Measurements from ENCODE around the gene NMNAT1.
"Not testable (repeated sequence)": the region's sequence is repeated elsewhere in the genome, so short reads cannot be mapped to it uniquely, and the experiment has no call there.

NMNAT1 gene

DNA sequence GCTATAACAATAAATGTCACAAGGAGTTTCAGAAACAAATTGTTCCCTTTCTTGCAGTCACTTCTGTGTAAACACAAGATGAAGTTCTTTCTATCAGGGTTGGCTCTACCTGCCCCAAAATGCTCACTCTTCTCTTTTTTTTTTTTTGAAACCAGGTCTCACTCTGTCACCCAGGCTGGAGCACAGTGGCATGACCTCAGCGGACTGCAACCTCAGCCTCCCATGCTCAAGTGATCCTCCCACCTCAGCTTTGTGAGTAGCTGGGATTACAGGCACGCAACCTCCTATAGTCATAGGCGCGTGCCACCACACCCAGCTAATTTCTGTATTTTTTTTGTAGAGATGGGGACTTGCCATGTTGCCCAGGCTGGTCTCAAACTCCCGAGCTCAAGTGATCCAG lies 22.7 kb upstream of the NMNAT1 start:
- no peak for DNase-seq (ENCODE audit: low read depth in 2 of 2)

DNA sequence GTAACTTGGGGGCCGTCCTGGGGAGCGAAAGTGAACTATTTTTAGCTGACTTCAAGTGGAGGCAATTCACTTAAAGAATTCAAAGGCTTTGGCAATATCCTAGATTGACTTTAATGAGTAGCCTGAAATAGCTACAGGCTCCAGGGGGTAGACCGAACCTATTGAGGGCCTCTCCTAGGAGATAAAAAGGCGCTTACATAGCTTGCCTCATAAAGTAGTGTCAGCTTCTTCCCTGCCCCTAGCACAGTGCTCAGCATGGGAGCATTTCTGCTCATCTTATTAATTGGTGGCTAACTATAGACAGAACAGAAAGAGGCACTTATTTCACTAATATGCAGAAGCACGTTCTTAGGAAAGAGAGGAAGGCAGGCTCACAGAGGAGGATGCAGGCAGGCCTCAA lies 20.9 kb upstream of the NMNAT1 start:
- no peak for DNase-seq (ENCODE audit: low read depth in 2 of 2)

DNA sequence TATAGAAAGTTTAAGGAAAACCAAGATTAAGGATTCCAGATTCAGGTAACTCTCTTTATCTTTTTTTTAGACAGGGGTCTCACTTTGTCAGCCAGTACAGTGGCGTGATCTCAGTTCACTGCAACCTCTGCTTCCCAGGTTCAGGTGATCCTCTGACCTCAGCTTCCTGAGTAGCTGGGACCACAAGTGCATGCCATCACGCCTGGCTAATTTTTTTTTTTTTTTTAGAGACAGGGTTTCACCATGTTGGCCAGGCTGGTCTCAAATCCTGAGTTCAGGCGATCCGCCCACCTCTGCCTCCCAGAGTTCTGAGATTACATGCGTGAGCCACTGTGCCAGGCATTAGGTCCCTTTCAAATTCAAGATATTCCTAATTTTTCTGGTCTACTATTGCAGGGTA lies 16.0 kb upstream of the NMNAT1 start:
- DNase-seq (ENCODE audit: low read depth in 2 of 2) = no peak

DNA sequence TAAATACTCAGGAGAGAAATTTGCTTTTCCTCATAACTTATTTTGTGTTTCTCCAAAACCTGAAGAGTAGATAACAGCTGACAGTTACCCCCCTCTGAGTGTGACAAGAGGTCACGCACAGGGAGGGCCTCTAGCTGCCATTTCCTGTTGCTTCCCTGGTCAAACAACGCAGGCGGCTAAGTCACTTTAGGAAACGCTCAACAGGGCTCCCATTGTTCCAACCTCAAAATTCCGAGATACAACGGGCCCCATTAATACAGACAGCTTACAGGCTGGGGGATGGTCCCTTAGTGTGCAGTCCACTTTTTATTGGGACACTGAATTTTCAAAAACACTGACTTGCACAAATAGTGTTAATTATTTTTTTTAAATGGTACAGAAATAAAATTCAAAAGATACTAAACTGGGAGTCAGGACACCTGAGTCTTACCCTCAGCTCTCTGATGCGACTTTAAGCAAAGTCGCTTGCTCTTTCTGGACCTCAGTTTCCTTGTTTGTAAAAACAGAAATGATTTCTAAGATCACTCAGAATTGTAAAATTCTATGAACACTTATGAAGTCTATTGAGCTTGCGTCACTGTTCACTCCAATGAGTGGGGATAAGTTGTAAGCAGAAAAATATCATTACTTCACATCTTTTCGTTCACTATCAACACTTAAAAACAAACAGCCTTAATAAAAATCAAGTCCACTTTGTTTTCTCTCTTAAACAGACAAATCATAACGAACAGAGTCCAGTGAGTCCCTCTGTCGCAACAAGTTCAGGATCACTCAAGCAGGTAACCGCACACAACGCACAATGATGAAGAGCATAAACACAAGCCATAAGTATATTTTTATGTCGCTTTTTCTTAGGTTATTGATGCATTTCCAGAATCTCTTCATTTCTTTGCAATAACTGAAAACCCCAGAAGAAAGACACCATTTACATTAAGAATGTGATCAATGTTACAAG lies 13.6 kb upstream of the NMNAT1 start:
- no peak for DNase-seq (ENCODE audit: low read depth in 2 of 2)

DNA sequence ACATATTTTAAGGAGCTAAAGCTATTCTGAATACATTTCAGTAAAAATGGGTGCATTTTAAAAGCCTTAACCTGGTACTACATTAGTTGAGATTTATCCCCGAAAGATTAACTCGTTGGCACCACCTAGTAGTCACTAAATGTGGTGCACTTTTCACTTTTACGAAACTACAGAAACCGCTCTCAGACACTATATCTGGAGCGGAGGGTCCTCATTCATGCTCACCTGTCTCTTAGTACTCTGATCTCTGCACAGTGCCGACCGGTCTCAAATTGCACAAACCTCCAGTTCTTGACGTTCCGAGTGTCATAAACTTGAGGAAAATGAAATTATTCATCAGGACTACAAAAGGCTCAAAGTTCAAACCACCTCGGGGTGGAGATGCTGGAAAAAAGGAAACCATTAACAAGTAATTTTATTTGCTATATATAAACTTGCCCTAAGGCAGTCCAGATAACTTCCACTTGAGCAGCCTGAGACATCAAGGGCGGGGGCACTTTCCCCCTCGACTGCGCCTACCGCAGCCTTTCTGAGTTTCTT lies 806 bp upstream of the NMNAT1 start:
- DNase-seq (ENCODE audit: low read depth in 2 of 2) = peak; percentile 27 to 30

DNA sequence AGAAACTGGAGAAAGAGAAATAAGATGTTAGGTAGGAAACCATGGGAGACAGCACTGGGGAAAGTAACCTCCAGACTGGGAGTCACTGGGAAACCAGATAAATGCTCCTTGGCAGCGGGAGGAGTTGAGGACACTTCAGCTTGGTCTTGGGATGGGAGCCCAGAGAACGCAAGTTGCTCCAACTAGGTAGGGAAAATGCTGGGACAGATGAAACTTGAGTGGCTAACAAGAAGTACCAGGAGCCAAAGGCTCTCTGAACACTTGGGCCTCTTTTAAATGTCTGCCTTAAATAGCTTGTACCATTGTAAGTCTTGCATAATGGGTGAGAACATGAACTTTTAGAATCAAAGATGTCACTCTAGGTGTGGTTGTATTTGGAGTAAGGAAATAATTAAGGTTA lies 3.0 kb downstream of the NMNAT1 start:
- DNase-seq (ENCODE audit: low read depth in 2 of 2) = no peak

DNA sequence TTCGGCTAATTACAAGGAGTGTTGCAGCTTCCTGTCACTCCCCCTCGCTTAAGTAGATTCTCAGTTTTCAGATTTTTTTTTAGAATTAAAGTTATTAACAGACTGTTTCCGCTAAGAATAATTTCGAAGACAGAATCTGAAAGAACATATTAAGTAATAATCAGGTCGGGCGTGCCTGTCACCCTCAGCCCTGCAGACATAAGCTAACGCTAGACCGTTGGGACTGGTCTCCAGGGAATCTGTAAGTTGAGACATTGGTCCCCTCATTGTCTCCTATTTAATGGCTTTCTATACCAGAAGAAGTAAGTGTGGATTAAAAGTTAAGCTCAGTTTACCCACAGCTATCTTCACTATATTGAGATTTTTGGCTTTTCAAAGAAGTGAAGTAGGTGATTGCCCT lies 14.5 kb downstream of the NMNAT1 start:
- no peak for DNase-seq (ENCODE audit: low read depth in 2 of 2)

DNA sequence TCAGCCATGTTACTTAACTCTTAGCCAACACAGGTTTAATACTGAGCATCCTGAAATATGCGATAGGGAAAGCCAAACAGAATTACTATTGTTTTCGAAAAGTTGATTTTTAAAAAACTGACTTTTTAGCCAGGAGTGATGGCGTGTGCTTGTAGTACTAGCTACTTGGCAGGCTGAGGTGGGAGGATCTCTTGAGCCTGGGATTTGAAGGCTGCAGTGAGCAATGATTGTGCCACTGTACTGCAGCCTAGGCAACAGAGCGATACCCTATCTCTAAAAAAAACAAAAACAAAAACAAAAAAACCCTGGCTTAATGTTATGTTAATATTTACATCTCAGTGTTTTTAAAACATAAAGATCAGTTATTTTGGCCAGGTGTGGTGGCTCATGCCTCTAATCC lies 16.7 kb downstream of the NMNAT1 start:
- DNase-seq (ENCODE audit: low read depth in 2 of 2) = no peak

DNA sequence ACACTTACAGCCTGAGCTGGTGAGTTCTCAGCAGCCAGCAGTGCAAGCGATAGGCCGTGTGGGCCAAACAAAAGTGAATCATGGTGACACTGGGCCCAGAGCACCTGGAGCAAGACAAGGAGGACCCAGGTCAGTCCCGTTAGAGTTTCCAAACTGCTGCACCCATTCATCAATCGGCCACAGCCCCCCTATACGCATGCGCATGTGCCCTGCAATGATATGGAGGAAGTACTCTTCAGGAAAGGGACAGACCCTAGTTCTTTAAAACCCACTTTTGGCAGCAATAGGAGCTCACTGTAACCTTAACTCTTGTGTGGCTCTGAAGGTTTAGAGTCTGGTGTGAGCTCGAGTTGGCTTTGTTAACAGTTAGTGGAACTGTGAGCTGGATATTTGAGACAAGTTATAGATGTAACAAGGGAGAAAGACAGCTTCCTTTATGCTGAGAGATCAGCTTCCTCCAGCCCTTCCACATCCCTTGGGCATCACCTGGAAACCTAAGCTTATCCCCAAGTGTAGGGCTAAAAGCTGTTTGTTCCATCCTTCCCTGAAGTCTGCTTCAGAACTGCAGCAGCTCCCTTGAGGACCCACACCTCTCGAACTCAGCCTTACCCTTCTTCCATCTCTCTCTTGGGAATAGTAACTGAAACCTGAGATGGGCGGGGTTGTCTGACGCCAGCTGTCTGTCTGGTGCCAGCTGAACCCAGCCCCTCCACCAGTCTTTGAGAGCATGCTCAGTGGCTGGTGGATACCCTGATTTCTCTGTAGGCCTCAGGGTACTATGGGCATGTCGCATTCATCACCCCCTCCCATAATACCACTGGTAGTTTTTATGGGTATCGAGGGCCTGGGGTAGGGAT lies 17.7 kb downstream of the NMNAT1 start:
- no peak for DNase-seq (ENCODE audit: low read depth in 2 of 2)

DNA sequence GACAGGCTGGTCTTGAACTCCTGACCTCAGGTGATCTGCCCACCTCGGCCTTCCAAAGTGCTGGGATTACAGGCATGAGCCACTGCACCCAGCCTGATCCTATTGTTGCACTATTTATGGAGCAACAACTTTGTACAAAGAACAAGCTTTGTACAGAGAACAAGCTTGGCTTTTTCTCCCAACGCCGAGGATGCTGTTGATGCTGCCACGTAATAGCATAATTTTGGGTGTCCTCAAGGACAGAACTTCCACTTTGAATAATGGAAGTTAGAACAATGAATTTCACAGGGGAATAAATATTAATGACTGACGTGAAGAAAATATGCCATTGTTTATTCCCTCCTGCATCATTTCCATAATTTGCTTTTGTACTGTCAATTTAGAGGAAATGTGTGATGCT lies 41.0 kb downstream of the NMNAT1 start:
- no peak for DNase-seq (ENCODE audit: low read depth in 2 of 2)

DNA sequence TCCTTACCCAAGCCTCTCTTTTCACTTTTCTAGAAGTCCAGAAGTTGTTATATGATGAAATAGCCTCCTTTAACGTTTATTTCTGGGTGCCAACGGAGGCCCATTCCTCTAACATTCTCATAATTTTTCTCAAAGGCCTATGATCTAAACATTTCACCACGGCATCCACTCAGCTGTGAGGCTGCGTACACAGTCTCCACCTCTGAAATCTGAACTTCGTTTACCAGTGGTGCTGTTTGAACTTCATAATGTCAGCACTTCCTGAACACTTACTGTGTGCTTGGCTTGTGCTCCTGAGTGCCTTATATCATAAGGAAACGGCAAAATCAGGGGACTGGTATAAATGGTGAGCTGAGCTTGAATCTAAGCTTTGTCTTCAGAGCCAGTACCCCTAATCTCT lies 41.7 kb downstream of the NMNAT1 start:
- no peak for DNase-seq (ENCODE audit: low read depth in 2 of 2)

DNA sequence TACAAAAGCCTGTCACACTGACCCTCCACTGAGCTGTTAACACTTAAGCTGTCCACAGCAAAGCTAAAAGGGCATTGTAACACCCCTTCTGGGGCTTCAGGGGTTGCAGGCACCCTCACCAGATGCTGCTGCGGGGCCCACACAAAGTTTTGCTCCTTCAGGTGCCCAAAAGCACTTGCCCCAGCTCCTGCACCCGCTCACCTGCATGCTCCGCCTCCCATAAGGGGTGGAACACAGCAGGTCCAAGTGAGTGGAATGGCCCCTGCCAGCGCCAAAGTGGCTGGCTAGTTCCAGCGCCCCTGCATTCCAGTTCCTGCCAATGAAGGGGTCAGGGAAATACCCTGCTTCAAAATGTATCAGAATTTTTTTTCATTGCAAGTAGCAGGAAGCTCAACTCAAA lies 46.5 kb downstream of the NMNAT1 start:
- DNase-seq (ENCODE audit: low read depth in 2 of 2) = no peak

DNA sequence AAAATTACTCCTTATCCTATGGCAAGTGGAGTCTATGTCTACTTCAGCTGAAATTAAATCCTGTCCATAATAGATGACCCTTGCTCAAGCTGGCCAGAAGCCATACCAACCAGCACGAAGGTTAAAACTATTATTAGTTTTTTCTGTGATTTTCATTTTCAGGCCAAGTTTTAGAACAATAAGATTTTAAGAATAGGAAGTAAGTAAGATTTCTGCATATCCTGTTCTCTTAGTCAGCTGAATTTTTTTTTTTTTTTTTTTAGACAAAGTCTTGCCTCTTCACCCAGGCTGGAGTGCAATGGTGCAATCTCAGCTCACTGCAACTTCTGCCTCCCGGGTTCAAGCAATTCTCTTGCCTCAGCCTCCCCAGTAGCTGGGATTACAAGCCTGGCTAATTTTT lies 47.7 kb downstream of the NMNAT1 start:
- DNase-seq (ENCODE audit: low read depth in 2 of 2) = no peak

DNA sequence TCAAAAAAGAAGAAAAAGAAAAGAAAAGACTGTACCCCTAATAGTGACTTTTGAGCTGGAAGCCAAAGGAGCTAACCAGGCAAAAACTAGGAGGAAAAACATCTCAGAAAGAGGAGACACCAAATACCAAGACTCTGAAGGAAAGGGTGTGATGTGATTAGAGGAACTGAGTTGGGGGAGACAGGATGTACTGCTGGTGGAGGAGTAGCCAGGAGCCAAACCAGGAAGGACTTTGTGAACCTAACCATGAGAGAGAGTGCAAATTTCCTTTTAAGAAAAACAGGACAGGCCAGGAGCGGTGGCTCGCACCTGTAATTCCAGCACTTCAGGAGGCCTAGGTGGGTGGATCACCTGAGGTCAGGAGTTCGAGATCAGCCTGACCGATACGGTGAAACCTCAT lies 49.6 kb downstream of the NMNAT1 start:
- no peak for DNase-seq (ENCODE audit: low read depth in 2 of 2)

DNA sequence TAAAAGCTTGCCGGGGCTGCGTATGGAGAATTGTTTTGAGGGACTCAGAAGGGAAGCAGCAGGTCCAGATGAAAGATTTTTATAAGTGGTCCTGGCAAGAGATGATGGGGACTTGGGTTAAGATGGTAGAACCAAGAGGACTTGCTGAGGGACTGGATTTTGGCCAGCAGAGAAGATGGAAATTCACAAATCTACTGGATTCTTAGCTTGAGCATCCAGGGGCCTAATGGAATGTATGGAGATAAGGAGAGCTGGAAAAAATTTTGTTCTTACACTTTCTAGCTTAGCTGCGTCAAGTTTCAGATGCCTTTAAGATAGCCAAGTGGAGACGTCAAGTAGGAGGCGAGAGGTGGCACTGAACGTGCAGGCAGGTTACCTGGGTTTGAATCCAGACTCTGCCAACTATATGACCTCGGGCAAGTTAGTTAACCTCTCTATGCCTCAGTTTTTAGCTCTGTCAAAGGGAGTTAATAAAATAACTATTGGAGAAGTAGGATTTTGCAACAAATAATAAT lies 50.3 kb downstream of the NMNAT1 start:
- no peak for DNase-seq (ENCODE audit: low read depth in 2 of 2)

DNA sequence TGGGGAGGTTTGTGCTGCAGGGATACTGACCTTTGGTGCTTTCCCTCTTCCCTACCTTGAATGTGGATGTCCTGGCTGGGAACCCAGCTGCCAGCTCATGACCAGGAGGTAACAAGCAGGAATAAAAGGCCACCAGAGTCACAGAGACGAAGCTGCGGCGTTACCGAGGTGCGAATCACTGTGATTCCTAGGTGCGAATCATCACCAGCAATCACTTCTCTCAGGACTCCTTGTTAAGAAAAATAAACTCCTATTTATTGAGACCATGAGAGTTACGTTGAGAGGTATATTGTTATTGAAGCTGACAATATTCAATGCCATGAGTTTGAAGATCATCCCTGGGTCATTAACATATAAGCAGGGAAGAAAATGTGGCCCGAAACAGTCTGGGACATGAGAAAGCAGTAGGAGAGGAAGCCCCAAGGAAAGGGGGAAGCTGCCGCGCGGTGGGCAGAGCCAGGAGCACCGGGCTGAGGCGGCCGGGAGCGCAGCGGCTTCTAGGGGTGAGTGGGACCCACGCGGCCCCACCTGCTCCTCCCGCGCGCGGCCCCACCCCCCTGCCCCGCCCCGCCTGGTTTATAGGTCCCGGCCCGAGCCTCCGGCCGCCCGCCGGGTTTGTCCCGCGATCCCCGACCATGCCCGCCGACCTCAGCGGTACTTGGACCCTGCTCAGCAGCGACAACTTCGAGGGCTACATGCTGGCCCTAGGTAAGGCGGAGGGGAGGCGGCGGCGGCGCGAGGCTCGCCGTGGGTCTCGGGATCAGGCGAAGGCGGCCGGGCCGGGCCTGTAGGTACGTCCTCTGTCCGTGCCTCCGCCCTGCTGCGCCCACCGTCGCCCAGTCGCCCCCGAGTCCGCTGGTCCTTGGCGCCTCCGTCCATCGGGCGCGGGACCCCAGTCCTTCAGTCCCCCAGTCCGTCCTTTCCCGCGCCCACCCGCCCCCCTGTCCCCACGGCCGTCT lies 53.6 kb downstream of the NMNAT1 start, which contains the start of gene RBP7:
TSS of gene RBP7 (plus strand) at position 605 of the 959 bp plus-strand sequence. CDS start at position 636, 31 bp downstream.
- DNase-seq (ENCODE audit: low read depth in 2 of 2) = no peak

DNA sequence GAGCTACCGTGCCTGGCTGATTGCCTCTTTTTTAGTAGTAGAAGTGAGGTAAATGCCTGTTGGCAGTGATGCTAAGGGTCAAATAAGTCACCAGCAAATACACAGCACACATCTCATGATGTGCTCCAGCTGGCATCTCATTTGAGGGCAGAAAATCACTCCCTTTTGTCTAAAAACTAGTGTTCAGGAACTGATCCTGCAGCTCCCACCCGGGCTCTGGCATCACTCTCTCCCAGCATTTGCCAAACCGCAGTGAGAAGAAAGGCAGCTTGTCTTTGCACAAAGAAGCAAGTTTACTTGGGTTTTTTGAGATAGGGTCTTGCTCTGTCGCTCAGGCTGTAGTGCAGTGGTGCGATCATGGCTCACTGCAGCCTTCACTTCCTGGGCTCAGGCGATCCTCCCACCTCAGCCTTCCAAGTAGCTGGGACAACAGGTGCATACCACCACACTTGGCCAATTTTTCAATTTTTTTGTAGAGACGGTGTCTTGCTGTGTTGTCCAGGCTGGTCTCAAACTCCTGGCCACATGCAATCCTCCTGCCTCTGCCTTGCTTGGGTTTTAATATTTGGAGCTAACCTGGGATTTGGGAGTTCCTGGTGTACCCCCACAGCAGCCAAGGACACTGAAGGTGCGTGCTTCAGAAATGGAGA lies 57.9 kb downstream of the NMNAT1 start:
- DNase-seq (ENCODE audit: low read depth in 2 of 2) = no peak

DNA sequence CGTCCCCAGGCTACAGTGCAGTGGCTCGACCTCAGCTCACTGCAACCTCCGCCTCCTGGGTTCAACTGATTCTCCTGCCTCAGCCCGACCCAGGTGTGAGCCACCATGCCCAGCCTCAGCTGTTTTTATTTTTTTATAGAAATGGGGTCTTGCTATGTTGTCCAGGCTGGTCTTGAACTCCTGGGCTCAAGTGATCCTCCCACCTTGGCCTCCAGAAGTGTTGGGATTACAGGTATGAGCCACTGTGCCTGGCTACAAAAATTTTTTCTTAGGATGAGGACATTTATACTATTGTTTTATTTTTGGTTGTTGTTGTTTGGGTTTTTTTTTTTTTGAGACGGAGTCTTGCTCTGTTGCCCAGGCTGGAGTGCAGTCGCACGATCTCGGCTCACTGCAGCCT lies 62.0 kb downstream of the NMNAT1 start:
- not testable (repeated sequence) for DNase-seq (ENCODE audit: low read depth in 2 of 2)

DNA sequence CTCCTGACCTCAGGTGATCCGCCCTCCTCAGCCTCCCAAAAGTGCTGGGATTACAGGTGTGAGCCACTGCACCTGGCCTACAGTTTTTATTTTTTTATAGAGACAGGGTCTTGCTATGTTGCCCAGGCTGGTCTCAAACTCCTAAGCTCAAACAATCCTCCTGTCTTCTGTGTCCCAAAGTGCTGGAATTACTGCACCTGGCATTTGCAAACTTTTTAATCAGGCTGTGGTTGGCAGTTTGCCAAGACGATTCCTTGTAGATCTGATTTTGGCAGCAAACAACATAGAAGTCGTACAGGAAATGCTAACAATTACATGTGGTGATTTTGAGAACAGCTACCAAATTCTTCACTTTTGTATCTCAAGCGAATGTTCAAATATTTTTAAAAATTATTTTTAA lies 63.9 kb downstream of the NMNAT1 start:
- DNase-seq (ENCODE audit: low read depth in 2 of 2) = no peak

DNA sequence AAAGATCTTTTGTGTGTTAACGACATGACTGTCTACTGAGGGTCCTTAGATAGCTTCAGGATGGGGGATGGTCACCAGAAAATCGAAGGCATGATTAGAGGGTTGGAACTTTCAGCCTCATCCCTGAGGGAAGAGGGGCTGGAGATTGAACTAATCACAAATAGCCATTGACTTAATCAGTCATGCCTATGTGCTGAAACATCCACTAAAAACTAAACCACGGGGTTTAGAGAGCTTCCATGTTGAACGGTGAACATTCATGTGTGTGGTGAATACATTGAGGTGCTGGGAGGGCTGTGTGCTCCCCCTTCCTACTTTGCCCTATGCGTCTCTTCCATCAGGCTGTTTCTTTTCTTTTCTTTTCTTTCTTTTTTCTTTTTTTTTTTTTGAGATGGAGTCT lies 70.7 kb downstream of the NMNAT1 start:
- no peak for DNase-seq (ENCODE audit: low read depth in 2 of 2)

DNA sequence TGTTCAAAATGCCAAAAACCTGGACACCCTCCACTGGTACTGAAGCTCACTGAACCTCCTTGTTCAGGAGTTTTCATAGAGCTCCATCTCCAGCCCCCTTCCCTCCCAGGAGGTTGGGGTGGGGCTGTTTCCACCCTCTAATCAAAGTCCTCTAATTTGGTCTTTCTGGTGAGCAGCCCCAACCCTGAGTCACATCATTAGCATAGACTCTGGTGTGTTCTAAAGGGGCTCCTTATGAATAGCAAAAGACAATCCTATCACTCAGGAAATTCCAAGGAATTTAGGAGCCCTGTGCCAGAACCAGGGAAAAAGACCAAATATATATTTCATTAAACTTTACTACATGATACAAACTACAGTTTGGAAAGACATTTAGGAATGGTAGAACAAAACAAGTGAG lies 76.3 kb downstream of the NMNAT1 start:
- no peak for DNase-seq (ENCODE audit: low read depth in 2 of 2)
